Astrocyte of the spinal cord (primary cell): ENCODE data around the gene KCNMB2.
"Not testable (repeated sequence)": the region's sequence is repeated elsewhere in the genome, so short reads cannot be mapped to it uniquely, and the experiment has no call there.

Source experiments
- DNase-seq: peaks from one replicate; pipeline ENCODE4 v3.0.0; 2011; ENCODE audit warnings: low read depth, low spot score
- H3K4me3 ChIP-seq: 2 replicates; pipeline ENCODE4 v1.5.1; 2011; ENCODE audit warnings: low read depth, mild to moderate bottlenecking, low read length, moderate library complexity
- in situ Hi-C: cut with HindIII; loops from 2 replicates; pipeline ENCODE4 v1.10.0; 2017; ENCODE audit warnings: low sequenced_read_pairs
- TF ChIP-seq, protein P1 (sequence below): IDR thresholded peaks from 2 replicates; pipeline ENCODE4 v1.5.1; 2012; ENCODE audit warnings: low read depth, mild to moderate bottlenecking, low read length, inconsistent platforms

Gene KCNMB2

DNA sequence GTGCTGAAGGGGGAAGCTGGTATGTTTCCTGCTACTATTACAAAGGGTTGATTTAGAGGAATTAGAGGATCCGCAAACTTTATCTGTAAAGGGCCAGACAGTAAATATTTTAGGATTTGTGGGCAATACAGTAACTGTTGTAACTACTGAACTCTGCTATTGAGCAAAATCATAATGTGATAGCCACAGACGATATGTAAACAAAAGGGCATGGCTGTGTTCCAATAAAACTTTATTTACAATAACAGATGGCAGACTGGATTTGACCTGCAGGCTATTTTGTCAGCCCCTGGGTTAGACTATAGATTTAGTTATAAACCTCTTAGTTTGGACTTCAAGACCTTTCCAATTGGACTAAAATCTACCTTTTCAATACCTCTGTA is 27.8 kb upstream of the KCNMB2 start:
- in situ Hi-C loops: no loop called here
- DNase-seq: no peak
- TF ChIP-seq, protein P1, sequence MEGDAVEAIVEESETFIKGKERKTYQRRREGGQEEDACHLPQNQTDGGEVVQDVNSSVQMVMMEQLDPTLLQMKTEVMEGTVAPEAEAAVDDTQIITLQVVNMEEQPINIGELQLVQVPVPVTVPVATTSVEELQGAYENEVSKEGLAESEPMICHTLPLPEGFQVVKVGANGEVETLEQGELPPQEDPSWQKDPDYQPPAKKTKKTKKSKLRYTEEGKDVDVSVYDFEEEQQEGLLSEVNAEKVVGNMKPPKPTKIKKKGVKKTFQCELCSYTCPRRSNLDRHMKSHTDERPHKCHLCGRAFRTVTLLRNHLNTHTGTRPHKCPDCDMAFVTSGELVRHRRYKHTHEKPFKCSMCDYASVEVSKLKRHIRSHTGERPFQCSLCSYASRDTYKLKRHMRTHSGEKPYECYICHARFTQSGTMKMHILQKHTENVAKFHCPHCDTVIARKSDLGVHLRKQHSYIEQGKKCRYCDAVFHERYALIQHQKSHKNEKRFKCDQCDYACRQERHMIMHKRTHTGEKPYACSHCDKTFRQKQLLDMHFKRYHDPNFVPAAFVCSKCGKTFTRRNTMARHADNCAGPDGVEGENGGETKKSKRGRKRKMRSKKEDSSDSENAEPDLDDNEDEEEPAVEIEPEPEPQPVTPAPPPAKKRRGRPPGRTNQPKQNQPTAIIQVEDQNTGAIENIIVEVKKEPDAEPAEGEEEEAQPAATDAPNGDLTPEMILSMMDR: no peak
- no peak overlapping the region for H3K4me3 ChIP-seq

DNA sequence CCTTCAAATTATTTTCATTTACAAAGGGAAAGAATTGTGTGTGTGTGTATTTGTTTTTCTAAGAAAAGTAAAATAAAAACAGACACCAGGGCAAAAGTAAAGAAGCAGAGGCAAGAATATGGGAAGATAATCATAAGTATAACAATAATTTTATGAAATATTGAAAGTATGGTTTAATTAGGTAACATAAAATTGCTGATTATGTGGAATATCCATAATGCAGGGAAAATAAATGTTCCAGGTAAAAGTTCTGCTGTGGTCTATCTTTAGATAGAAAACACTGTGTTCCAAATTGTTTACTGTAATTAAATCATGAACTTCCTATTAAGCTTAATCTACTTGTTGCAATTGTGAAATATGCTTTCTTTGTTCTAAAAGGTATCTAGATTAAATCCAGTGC is 25.7 kb upstream of the KCNMB2 start:
- no peak overlapping the region for H3K4me3 ChIP-seq
- TF ChIP-seq, protein P1: no peak
- in situ Hi-C loops: no loop called here
- no peak for DNase-seq

DNA sequence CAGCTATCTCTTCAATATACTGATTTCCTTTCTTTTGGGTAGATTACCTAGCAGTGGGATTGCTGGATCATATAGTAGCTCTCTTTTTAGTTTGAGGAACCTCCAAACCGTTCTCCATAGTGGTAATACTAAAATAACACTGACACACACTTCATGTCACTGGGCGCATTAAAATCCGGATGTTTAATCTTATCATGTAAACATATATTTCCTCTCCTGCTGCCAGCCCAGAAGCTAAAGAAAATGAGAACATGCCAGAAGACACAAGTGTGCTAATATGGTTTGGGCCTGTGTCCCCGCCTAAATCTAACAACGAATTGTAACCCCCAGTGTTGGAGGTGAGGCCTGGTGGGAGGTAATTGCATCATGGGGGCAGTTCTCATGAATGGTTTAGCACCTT is 23.6 kb upstream of the KCNMB2 start:
- no peak overlapping the region for H3K4me3 ChIP-seq
- TF ChIP-seq, protein P1: no peak
- in situ Hi-C loops: no loop called here
- no peak for DNase-seq

DNA sequence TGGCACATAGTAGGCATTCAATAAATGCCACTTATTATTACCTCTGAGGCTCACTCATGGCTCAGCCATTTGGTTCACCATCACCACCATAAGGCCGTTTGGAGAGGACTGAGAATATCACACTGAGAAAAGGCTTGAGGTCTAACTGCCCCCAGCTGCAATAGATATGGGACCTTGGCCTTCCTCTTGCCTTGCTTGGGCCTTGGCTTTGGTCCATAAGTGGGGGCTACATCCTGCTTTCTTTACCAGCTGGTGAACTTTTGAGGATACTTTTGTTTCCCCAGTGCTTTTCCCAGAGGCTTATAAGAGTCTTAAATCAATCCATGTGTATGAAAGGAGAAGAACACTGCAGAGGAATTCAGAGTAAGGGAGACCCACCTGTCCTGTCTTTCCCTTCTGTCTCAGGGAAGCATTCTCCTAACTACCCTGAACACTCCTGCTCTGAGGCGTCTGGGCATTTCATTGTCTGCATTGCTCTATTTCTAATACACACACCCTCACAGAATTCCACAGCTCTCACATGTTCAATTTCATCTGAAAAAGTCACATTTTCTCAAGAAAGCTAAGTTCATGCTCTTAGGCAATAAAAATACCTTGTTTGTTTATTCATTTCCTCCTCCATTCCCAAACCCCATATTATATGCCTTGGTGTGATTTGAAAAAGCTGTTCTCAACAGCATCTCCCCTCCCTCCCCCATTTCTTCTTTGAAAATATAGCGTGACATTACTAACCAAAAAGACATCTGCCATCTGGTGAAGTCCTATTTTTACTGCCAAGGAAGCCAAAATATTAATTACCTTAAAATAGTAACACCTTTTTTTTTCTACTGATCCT is 22.5 kb upstream of the KCNMB2 start:
- DNase-seq: no peak
- in situ Hi-C loops: no loop called here
- no peak overlapping the region for H3K4me3 ChIP-seq
- TF ChIP-seq, protein P1: no peak

DNA sequence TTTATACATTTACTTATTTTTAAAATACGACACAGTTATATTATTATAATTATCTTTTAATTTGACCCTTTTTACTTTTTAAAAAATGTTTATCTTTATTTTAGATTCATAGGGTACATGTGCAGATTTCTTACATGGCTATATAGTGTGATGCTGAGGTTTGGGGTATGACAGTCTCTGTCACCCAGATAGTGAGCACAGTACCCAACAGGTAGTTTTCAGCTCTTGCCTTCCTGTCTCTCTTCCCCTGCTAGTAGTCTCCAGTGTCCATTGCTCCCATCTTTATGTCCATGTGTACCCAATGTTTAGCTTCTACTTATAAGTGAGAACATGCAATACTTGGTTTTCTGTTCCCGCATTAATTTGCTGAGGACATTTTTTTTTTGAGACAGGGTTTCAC is 21.8 kb upstream of the KCNMB2 start:
- in situ Hi-C loops: no loop called here
- H3K4me3 ChIP-seq: no peak overlapping the region
- TF ChIP-seq, protein P1: no peak
- DNase-seq: no peak

DNA sequence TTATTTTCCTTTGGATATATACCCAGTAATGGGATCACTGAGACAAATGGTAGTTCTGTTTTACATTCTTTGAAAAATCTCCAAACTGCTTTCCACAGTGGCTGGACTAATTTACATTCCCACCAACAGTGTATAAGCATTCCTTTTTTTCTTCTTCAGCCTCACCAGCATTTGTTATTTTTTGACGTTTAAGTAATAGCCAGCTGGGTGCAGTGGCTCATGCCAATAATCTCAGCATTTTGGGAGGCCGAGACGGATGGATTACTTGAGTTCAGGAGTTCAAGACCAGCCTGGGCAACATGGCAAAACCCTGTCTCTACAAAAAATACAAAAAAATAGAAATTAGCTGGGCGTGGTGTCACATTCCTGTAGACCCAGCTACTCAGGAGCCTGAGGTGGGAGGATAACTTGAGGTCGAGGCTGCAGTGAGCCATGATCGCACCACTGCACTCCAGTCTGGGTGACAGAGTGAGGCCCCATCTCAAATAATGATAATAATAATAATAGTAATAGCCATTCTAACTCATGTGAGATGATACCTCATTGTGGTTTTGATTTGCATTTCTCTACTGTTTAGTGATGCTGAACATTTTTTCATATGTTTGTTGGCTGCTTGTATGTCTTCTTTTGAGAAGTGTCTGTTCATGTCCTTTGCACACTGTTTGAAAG is 21.0 kb upstream of the KCNMB2 start:
- in situ Hi-C loops, H3K4me3 ChIP-seq, DNase-seq: not testable (repeated sequence)

DNA sequence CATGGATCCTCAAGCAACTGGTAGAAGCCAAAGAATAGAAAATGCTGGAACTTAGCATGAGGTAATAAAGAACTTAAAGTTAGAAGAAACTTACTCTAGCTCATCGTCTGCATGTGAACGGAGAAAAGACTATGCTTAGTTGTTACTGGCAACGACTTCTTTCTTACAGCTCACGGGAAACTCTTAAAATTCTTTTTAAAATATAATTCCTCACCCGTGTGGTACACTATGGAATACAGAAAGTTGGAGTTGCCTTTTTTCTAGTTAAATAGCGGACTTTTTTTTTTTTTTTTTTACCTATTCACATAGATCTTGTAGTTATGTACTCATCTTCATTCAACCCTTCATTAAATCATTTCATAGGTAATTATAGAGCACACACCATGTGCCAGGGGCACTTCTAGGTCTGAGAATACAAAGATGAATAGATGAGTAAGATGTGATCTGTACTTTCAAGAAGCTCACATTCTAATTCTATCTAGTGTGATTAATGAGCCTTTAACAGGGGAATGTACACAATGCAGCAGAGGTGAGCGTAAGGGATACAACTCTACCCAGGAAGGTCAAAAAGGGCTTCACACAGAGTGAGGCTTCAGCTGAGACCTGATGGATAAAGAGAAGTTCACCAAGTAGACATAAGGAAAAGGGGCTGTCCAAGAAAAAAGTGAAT is 18.4 kb upstream of the KCNMB2 start:
- in situ Hi-C loops: no loop called here
- H3K4me3 ChIP-seq: no peak overlapping the region
- TF ChIP-seq, protein P1: no peak
- DNase-seq: no peak
